GM19455 (cell line): ENCODE data around the gene LEMD1.

Source experiments
- ATAC-seq: cut with Tn5 transposase; IDR thresholded peaks from one replicate; pipeline ENCODE4 v1.9.1; 2021; ENCODE audit not compliant: unreplicated experiment

LEMD1 gene, protein sequence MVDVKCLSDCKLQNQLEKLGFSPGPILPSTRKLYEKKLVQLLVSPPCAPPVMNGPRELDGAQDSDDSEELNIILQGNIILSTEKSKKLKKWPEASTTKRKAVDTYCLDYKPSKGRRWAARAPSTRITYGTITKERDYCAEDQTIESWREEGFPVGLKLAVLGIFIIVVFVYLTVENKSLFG

DNA sequence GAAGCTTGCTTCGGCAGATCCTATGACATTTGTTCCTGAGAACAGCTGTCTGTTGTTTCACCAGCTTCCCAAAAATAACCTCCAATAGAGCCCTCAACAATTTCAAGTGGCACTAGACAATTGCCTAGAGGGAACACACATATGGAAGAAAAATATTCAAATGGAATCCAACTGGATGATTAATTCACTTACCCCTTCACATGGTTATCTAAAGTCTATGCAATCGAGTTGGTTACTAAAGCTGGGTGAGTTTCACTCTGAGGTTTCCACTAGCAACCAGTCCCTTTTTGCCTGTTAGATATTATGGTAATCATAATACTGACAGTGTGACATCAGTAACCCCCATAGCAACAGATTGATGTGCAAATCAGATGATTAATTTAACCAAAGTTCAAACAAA lies at the start of gene LEMD1:
TSS of gene LEMD1 (minus strand) at position 259 of the 400 bp plus-strand sequence. CDS start 1,520 bp downstream, outside the sequence.
- no peak for ATAC-seq

DNA sequence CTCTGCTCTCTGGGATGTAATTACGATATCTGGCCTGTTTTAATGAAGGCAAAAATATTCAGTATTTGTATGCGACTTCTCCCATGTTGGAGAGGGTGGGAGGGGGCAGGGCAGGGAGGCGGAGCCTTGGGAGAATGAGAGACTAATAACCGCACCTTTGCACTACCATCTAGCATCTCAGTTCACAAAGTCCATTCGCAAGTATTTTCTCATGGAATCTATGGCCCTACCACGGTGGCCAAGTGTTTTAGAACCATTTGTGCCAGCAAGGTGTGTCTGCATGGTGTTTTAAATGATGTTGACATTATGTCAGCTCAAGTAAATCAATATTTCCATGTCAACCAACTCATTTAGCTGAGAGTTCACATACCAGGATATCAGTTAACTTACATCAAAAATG lies 48.3 kb upstream of the LEMD1 start:
- ATAC-seq = no peak

DNA sequence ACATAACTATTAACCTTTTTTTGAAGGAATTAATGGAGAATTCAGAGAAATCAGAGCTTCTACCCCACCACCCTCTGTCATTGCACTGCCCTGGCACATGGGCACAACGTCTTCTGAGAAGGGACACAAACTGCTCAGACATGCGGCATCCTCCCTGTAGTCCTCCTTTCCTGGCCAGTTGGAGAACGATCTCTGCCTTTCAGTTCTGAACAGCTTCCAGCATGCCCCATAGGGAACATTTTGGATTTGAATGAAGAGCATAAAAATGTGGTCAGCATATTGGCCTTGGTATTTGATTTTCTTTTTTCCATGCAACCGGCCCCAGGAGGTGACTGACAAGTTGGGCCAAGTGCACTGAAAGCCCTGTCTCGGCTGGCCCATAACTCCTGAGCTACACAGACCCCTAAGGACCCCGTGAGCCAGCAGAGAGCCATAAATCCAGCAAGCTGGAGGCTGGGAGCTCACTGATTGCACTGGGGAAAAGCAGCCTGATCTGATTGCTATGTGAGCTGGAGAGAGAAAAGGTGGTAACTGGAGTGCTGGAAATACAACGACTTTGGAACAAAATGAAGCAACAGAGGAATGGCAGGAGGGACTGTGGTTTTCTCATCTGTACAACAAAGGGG lies 44.9 kb upstream of the LEMD1 start:
- ATAC-seq = no peak

DNA sequence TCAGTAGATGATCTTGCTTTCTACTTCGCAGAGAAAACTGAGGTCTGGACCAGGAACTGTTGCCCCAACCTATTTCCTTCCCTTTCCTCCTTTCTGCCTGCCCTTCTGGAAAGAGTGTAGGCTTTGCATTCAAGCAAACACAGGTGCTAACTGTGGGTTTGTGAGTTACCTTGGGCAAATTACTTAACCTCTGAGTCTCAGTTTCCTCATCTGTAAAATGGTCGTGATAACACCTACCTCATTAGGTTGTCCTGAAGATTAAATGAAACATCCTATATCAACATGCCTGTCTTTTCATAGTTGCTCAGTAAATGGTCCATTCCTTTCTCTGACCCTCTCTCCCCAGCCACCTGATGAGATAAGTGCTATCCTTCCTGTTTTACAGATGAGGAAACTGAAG lies 43.5 kb upstream of the LEMD1 start:
- ATAC-seq = no peak

DNA sequence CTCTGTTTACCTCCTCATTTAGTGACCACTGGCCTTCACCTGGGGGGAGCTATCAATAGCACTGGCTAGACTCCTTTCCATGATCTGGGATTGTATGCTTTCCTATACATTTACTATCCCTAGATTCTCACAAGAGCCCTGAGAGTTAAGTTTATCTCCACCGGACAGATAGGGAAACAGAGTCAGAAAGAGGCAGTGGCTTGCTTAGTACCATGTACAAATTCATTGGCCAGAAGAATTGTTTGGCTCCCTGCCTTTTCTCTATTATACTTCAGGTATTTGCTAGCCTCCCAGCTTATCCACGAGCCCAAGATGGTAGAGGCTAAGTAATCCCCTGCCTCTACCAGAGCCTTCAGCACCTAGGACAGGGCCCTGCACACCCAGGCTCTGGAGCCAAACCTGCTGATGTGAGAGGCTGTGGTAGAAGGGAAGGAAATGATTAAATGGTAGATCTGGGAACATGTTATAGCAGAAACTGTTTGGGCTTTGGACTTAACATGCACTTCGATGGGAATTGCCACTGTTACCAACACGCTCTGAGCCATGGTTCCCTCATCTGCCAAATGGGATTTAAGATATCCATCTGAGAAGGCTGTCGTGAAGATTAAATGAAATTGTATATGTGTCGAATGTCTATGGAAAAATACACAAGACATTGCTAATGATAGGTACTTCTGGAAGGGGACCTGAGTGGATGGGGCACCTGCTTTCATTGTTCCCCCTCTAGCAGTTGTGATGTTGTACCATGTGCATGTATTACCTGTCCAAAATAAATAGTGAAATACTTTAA lies 37.1 kb upstream of the LEMD1 start:
- ATAC-seq = no peak

DNA sequence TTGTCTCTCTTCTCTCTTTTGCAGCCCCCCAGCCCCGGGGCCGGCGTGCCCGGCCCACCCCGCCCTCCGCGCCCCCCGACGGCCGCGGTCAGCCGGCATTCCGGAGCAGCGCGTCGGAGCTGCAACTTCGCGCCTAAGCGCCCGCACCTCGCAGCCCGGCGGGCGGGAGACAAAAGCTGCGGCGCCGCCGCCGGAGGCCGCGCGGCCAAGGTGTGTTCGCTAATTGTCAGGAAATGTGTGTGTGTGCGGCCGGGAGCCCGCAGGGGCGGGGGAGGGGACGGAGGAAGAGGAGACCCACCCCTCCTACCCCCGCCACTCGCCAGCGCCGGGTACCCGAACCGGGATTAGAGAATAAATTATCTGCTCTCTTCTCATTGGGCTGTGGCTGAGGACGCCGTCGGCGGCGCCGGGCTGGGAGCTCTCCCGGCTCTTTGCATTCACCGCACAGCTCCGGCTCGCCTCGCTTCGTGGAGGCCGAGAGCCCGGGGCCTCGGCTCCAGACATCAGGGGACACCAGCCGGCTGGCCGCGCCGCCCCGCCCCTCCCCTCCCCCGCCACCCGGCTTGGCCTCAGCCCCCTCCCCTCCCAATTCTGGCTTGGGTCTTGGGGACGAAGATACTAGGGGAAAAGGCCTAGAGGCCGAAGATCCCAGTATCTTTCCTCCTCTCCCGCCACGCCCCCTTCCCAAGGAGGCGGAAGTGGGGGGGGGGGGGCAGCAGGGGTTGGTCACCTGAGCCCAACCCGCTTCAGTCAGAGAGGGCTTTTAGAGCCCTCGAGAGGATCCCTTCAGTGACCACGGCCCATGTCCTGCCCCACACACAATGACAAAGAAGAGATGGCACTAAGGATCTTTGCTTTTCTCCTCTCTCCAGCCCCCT lies 35.3 kb upstream of the LEMD1 start:
- no peak for ATAC-seq

DNA sequence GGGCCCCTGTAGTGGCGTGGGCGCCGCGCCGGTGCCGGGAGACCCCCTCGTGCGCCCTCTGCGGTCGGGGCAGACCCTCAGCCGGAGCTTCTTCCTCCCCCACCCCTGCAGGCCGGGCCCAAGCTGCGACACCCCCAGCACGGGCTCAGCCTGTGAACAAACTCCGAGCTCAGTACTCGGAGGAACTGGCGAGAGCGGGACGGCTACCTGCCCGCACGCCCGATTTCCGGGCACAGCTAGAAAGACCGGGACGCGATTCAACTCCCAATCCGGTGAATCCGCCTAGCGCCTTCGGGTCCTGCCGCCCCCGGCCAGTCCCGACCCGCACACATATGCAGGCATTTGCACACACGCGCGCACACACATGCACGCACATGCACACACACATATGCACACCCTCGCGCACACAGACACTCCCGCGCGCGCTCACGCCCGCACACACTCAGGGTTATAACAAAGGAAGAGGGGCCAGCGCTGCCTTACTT lies 34.6 kb upstream of the LEMD1 start:
- ATAC-seq = no peak

DNA sequence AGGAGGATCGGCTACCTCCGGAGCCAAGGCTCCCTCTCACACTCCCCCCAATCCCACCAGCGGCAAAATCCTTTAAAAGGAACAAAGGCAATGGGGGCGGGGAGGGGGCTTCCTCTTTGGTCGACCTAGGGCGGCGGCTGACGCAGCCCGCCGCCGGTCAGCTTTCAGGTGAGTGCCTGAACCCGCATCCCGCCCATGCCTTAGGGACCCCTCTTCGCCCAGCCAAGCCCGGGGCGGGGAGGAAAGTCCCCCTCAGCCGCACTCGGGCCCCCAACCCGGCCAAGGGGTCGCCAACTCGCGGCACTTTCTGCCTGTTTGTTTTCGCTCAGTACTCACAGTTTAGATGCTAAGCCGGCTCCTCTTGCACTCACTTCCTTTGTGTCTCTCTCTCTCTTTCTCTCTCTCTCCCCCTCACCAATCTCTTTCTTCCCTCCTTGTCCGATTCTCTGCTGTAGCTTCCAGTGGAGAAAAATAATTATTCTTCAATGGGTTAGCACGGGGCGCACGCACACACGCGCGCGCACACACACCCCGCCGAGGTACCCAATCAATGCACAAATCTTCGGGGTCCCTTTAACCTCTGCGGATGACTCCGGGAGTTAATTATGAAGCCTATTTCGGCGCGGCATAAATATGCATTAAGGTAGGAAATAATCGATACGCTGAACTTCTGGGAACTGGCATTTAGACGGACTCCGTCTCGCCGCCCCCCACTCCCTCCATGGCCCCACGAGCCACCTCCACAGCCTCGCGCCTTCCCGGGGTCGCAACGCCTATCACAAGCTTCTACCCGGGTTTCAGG lies 33.9 kb upstream of the LEMD1 start, which contains the start of gene BLACAT1:
TSS of gene BLACAT1 (minus strand) at position 465 of the 802 bp plus-strand sequence.
- no peak for ATAC-seq

DNA sequence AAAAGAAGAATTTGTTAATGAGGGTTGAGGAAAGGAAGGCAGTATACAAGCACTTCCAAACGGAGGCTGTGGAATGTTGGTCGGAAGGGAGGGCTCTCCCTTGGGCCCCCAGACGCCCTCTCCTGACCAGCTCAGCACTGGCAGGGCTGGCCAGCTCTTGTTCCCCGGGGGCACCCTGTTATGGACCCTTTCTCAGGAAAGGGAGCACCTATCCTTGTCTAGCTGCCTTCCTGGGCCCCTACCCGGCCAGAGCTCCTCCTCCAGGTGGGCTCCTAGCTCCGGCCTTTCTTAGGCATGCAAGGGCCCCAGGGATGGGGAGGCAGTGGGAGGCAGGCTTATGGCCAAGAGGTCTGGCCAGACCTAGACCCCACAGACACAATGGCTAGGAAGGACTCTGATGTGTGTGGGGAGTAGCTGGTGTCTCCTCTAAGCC lies 33.1 kb upstream of the LEMD1 start:
- no peak for ATAC-seq

DNA sequence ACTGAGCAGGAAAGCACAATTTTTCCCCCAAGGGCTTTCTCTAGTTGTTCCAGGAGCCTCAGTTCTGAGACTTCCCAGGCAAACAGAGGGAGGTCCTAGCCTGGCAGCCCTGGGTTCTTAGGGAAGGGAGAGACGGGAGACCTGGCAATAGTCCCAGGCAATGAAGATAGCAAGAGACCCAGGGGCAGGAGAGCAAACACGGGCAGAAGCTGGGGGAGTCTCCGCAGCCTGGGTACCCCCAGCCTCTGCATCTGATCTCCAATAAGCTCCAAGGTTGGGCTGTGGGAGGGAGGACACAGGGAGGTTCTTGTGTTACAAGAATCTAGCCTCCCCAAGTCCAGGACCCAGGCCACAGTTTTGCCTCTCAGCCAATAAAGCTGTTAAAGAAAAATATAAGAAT lies 31.6 kb upstream of the LEMD1 start:
- no peak for ATAC-seq

DNA sequence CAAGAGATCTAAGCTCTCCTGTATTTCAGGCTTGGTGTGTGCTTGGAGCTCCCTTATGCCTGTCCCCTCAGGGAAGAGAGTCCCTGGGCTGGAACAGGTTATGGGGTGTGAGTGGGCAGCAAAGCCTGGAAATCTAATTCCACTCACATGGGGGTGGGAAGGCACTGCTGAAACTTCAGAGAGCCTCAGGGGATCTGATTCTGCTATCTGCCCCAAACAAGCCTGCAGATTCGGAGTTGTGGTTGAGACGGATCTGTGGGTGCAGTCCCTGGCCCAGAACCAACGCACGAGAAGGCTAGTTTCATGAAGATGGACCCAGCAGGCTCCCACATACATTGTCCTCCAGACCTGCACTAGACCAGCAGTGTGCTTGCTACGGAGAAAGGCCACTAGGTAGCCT lies 31.1 kb upstream of the LEMD1 start:
- ATAC-seq = no peak

DNA sequence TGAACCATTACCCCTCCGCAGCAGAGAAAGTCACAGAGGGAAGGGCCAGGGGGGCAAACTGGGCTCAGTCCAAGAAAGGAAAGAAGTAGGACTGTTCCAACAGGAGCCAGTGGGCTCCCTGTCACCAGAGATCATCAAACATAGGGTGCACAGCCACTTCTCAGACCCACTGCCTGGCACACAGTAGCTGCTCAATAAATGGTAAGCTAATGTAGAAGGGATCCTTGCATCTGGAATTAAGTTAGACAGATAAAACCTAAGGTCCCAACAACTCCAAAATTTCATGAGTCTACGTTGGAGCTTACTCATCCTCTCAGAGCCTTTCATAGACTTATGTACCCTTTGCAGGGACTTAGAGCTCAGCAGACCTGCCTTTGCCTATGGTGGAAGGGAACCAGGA lies 30.5 kb upstream of the LEMD1 start:
- ATAC-seq = no peak

DNA sequence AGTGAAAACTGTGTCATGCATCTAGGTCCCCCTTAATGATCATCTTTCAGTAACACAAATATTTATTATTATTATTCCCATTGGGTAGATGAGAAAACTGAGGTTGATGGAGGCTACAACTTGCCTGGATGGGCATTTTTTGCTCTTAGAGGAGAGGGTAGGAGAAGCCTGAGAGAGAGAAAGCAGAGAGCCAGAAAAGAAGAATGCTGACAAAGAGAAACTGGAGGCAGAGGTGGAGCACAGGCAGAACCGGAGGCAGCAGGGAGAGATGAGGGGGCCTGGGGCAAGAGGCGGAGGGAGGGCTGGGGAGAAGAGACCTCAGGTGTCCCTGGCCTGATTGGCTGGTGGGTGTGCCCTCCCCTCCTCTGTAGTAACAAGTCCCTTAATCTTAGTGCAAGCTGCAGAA lies 29.9 kb upstream of the LEMD1 start:
- ATAC-seq = no peak

DNA sequence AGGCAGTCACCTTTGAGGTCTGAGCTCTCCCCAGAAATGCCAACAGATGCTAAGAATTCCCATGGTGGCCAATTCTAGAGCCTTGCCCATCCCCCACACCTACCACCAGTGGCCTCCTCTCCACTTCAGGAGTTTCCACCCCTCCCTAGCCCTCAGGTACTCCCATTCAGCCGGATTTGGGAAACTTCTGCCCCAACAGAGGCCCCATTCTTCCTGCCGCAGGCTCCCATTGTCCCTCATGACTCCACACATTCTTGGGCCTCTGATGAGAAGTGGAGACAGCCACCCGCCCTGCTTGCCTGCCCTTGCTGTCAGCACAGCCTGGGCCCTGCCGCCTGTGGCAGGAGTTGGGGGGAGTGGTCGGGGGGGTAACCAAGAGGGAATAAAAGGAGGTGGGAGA lies 29.3 kb upstream of the LEMD1 start:
- ATAC-seq = no peak

DNA sequence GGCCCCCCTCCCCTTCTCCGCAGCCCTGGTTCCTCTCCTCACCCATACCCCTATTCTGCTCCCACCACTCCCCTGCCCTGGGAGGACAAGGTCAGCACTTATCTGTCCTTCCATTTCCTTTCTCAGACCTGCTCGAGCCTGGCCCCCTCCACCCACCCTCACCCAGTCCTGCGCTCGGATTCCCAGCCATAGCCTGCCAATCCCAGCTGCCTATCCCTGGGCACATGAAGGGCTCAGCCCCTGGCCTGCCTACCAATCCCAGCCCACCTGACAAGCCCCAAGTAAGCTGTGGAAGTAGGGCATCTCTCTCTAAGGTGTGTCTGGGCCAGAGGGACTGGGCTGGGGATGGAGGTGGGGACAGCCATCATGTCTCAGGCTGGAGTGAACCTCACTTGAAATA lies 28.6 kb upstream of the LEMD1 start:
- no peak for ATAC-seq

DNA sequence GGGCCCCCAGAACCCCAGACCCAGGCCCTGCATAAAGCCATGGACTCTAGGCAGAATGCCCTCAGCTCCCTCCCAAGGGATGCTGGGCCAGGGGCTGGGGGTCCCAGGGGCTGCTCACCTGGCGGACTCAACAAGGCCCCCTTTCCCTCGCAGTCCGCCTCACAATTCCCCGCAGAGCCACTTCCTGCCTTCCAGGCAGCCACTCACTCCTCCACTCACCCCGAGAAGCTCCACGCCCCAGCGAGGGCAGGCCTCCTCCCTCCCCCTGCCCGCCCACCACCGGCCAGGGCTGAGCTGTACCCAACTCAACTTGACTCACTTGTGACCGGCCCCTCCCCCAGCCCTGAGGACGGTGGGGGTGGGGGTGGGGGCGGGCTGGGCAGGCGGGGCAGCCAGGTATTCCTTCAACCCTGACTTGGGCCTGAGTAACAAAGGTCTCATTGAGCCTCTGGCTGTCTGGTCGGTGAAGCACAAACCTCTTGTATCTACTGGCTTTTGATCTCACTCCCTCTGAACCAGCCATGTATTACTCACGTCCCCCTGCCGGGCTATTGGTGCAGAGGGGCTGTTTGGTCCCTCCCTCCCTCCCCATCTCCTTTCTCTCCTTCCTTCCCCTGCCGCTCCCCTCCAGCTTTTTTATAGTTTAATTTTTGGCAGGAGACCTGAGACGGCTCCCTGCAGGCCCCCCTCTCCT lies 28.0 kb upstream of the LEMD1 start:
- ATAC-seq = no peak

DNA sequence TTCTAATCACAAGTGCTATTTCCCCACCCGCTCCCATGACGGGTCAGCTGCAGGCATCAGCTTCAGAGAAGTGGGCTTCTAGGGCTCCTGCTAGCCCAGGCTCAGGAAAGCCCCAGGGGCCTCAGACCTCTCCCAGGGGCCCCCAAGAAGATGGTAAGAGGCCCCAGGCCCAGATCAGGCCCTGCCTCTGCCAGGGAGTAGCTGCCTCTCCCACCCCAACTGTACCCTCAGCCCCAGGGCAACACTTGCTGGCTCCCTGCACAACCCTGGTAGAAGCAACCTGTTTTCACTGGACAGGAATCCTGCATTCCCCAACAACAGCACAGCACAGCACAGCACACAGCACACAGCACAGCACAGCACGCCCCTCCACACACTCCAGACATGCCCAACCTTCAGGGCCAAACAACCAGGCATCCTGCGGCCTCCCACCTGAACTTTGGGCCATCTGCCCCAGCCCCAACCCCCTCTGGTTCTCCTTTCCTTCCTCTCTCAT lies 27.4 kb upstream of the LEMD1 start:
- no peak for ATAC-seq

DNA sequence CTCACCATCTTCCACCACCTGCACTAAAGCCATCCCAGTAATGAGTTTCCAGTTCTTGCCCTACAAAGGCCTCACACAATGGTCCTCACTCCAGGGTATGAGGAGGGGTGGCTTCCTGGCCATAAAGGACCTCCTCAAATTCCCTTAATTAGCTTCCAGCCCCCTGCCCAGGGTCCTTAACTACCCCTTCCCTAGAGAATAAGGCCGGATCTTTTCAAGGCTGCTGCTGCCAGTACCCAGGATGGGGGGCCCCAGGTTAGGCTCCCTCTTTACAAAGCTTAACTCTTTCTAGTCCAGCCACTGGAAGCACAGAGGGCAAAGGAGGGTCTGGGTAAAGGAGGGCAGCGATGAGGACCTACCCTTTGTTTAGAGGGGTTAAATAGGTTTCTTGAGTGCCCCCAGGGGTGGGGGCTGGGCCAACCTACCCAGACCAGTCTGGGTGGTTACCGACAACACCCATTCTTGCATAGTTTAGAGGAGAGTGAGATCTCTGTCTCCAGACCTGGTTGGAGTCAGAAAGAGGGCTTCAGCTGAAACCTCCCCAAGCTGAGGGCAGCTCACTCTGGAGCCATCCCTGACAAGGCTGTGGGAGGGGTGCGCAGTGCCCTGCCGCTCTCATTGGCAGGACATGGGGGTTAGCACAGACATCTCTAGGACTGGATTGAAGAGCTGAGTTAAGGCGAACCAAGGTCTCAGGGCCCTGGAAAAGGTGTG lies 26.8 kb upstream of the LEMD1 start:
- no peak for ATAC-seq
